C4-2B (cell line): ENCODE measurements around the gene KLHL18.

Experiments used
- CTCF ChIP-seq: fragments of 450-650 bp; conservative IDR thresholded peaks from 2 replicates; pipeline ENCODE4 v1.5.1; 2017; ENCODE audit warnings: mild to moderate bottlenecking
- ZFX ChIP-seq: fragments of 450-650 bp; IDR thresholded peaks from 2 replicates; pipeline ENCODE4 v1.6.1; 2017

DNA sequence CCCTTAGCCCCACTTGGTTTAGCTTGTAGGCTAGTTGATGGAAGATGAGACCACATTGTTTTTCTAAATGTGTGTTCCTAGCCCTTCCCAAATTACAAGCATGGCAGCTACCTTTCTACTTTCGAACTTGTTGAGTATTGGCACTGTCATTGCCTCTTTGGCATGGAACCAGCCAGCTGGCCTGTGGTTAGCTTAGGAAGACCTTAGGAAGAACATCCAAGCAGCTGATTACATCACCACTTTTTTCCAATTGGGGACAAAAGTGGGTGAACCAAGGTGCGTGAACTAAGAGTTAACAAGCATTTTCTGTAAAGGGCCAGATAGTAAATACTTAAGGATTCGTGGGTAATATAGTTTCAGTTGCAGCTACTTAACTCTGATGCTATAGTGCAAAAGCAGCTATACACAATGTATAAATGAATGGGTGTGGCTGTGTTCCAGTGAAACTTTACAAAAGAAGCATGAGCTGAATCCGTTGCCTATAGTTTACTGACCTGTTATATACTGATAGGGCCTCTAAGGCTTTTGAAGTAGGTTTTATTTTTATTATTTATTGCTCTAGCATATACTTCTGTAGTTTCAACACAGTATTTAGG is 8.5 kb downstream of the KLHL18 start:
- no peak for TF ChIP-seq CTCF
- no peak for TF ChIP-seq ZFX
